Upper lobe of left lung (tissue), 4 donors: ENCODE measurements around the gene LSM12.

Experiments
- EP300 ChIP-seq, 4 donors: sonication (generic); formaldehyde crosslinking; IDR thresholded peaks; one replicate each; pipeline ENCODE4 v1.5.1; 2017; ENCODE audit warnings: antibody characterized with exemption in 4 of 4, control low read depth in 2 of 4
- POLR2A ChIP-seq, 4 donors: fragments of 450-650 bp; IDR thresholded peaks; one replicate each; pipeline ENCODE4 v1.5.1; 2016 to 2017; ENCODE audit warnings: antibody characterized with exemption in 4 of 4, mild to moderate bottlenecking in 2 of 4
- POLR2AphosphoS5 ChIP-seq, 2 donors: sonication (generic); formaldehyde crosslinking; IDR thresholded peaks; one replicate each; pipeline ENCODE4 v1.5.1; 2017; ENCODE audit warnings: antibody characterized with exemption in 2 of 2
- TF ChIP-seq, protein P1 (sequence below), 6 experiments: fragments of 450-650 bp in 4 of 6; fragments of 200-600 bp in 2 of 6; sonication (generic) in 2 of 6; IDR thresholded peaks; one replicate each; pipeline ENCODE4 v1.5.1; 2016 to 2019; ENCODE audit warnings: antibody characterized with exemption in 6 of 6

DNA sequence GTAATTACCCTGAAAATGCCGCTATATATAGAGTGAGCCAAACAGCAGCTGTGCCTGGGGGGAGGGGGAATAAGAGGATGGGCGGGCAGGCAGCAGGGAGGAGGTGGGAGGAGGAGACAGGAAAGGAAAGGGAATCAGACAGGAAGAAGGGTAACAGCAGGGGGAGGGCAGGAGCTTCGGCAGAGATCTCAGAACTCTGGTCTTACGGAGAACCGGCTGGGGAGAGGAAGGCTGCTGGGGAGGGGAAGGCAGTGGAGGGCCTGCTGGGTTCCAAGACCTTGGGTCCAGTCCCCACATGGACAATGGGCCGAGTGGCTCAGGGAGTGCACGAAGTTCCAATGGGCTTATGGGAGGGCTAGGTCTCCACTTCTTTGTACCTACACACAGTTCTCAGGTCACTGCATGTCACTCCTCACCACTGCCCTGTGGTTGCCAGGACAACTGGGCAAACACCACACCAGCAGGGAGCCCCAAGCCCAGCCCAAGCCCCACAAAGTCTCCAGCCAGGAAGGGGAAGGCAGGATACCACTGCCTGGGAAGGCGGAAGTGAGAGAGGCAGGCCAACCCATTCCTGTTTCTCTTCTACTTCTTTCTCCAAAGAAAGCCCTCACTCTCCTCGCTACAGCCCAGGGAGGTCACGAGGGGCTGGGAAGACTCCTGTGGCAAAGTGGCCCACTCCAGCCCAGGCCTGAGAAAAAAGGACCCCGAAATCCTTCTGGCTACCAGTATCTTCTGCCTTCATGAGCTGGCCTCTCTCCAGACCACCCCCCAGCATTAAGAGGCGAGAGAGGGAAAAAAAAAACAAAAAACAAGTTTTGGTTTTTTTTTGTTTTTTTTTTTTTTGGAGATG lies 29.4 kb upstream of the LSM12 start:
- TF ChIP-seq, protein P1, sequence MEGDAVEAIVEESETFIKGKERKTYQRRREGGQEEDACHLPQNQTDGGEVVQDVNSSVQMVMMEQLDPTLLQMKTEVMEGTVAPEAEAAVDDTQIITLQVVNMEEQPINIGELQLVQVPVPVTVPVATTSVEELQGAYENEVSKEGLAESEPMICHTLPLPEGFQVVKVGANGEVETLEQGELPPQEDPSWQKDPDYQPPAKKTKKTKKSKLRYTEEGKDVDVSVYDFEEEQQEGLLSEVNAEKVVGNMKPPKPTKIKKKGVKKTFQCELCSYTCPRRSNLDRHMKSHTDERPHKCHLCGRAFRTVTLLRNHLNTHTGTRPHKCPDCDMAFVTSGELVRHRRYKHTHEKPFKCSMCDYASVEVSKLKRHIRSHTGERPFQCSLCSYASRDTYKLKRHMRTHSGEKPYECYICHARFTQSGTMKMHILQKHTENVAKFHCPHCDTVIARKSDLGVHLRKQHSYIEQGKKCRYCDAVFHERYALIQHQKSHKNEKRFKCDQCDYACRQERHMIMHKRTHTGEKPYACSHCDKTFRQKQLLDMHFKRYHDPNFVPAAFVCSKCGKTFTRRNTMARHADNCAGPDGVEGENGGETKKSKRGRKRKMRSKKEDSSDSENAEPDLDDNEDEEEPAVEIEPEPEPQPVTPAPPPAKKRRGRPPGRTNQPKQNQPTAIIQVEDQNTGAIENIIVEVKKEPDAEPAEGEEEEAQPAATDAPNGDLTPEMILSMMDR (IDR thresholded peaks at IDR 0.05): peak in 2 of 6 experiments; percentile 5 to 28
- TF ChIP-seq POLR2A (IDR thresholded peaks at IDR 0.05) (peak in 1 of 4 donors; percentile 23), POLR2AphosphoS5 (IDR thresholded peaks at IDR 0.05) (peak; percentile 35 to 42), EP300 (IDR thresholded peaks at IDR 0.05) (no peak)
